IPS DF 19.7 (cell line): Measurements from ENCODE around the gene DAP.
A peak's percentile ranks its signal among the peaks of the same experiment; 100 is the strongest.

ENCODE experiments used
- DNase-seq: peaks from one replicate; pipeline ENCODE4 v3.0.0-alpha.2; 2013; ENCODE audit warnings: low read depth, low spot score

DAP gene

DNA sequence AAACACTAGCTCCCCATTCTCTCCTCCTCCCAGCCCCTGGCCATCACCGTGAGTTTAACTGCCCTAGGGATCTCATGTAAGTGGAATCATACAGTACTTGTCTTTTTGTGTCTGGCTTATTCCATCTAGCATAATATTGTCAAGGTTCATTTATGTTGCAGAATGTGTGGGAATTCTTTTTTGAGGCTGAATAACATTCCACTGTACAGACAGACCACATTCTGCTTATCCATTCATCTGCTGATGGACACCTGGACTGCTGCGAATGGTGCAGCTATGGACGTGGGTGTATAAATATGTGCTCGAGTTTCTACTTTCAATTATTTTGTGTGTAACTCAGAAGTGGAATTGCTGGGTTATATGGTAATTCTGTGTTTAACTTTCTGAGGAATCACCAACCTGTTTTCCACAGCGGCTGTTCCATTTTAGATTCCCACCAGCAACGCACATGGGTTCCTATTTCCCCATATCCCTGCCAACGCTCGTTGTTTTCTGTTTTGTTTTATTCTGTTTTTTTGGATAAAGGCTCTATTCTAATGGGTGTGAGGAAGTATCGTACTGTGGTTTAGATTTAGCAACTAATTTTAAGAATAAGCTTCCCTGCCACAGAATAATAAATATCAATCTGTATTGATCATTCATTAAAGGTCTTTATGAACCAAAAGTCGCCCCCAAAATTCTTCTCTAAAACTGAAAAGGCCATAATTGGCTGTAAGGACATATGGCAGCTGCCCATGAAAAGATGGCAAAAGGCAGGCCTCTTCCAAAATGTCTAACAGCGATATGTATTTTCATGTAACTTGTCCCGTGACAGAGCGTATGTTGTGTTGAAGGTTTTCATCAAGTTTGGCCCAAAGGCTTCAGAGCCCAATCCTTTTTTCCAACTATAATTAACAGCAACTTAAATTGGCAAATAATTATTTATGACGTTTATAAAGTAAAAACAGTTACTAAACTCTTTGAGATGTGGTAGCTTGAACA, 70.3 kb downstream of the DAP start:
- DNase-seq: no peak

DNA sequence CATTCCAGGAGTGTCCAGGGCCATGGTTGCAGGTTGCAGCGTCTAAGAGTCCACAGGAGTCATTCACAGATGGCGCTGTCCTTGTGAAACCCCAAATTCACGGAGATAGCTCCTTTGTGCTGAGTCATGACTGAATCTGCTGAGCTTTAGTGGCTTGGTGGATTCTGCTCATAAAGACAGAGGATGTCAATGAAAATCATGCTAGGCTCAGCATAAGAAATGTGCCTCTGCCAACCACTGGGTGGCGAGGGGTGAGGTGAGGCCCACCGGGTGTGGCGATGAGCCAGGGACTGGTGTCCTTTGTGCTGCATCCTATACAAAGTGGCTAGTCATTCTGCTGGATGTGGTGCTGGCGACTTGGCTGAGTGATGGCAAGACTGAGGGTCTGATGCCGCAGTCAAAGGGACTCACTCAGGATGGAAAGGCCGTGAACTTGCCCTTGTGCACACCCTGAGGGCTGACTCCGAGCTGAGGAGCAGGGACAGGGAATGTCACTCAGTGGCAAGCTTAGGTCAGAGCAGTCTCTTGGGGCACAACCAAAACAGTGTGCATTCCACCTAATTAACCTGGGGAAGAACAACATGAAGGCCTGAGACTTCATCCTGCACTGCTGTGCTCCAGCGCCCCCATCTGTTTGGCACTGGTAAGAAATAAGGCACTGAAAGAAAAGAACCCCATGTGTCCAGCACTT, 71.5 kb downstream of the DAP start:
- DNase-seq: peak; percentile 35

DNA sequence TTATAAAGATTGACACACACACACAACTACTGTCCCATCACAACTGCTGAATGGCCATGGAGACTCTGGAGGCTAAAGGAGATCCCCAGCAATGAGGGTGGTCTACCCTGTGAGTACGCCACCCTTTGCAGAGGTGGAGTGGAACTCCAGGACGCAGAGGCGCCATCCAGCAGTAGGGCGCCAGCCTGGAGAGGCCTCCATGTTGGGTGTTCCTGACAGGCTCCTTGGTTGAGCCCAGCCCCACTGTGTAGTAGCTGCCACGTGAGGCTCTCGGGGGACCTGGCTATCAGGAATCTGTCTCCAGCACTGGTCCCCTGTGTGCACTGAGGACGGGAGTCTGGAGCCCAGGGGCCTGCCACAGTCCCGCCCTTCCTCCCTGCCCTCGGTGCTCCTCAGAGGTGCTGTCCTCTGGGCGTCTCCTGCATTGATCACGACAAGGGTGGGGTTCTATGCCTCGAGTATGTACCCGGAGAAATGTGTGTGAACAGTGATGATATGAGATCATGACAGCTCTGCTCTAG, 72.3 kb downstream of the DAP start:
- no peak for DNase-seq

DNA sequence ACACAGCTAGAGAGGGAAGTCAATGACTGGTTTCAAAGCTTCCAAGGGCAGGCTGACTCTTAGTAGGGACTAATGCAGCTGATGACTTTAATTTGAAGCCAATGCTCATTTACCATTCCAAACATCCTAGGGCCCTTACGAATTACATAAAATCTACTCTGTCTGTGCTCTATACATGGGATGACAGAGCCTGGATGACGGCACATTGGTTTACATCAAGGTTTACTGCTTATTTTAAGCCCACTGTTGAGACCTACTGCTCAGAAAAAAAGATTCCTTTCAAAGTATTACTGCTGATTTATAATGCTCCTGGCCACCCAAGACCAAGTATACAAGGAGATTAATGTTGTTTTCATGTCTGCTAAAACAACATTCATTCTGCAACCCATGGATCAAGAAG, 74.1 kb downstream of the DAP start:
- DNase-seq: no peak

DNA sequence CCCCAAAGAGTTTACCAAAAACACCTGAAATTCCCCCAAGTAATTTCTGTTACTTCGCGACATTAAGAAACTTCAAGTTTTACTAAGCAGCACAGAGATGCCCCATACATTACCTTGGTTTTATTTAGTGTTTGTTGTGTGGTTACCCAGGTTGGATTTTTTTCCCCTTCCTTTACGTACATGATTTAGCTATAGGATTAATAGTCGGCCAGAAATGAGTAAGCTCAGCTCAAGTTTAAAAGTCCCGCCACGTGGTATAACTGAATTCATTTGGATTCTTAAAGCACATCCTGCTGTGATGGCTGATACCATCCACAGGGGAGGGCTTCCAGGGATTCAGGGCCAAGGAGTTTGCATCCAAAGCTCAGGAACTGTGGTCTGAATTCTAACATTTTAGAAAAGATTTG, 75.9 kb downstream of the DAP start:
- DNase-seq: no peak

DNA sequence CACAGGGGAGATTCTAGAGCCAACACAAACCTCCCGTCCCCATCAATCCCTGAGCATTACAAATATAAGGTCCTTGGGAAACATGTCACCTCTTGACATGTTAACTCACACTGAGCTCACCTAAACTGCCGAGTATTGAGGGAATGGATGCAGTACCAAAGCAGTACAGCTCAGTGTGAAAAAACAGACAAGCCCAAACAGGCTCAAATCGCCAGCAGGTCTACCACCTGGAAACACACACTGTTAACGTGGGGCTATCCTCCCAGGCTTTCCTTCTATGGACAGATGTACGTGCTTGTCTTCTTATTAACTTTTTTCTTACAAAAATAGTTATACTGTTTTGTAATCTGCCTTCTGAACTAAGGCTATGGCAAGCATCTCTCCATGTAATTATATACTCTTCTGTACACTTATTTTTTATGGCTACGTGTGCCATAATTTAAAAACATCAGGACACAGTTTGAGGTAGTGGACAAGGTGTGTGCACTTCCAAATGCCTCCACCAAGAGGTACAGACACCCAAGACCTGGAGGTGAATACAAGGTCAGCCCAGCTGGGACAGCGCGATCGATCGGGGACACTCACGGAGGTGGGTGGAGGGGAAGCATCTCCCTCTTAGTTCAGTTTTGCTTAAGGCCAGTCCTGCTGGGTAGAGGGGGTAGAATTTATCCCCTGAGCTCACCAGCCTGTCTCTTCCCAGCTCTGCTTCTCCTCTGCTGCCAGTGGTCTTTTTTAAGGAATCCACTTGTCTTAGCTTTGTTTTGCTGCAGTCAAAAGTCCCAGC, 76.5 kb downstream of the DAP start:
- DNase-seq: no peak

DNA sequence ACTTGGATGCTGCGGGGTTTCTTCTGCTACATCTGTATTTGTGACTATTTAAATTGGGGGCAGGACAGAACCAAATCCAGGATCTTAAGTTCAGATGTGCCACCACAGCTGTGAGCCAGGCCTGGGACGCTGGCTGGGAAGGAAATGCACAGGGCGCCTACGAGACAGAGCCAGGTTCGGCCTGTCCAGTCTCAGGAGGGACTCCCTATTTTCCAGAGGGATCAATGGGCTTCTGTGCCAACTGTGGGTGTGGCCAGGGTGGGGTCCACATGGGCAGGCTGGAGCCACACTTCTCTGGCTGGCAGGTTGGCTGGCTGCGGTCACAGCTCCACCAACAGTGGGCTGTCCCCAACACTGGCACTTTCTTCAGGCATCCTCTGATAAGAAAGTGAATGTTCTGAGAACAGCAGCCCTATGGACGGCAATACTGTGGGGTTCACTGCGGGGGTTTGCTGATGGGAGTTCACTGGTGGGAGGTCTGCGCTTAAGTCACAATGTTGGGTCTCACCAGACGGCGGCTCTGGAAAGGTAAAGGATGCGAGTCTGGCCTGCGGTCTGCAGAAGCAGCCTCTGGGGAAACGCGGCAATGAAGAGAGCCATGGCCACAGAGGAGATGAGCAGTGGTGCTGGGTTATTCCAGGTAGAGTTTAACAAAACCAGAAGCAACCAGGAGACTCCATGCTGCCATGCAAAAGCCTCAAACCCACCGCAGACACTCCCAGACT, 78.1 kb downstream of the DAP start:
- no peak for DNase-seq

DNA sequence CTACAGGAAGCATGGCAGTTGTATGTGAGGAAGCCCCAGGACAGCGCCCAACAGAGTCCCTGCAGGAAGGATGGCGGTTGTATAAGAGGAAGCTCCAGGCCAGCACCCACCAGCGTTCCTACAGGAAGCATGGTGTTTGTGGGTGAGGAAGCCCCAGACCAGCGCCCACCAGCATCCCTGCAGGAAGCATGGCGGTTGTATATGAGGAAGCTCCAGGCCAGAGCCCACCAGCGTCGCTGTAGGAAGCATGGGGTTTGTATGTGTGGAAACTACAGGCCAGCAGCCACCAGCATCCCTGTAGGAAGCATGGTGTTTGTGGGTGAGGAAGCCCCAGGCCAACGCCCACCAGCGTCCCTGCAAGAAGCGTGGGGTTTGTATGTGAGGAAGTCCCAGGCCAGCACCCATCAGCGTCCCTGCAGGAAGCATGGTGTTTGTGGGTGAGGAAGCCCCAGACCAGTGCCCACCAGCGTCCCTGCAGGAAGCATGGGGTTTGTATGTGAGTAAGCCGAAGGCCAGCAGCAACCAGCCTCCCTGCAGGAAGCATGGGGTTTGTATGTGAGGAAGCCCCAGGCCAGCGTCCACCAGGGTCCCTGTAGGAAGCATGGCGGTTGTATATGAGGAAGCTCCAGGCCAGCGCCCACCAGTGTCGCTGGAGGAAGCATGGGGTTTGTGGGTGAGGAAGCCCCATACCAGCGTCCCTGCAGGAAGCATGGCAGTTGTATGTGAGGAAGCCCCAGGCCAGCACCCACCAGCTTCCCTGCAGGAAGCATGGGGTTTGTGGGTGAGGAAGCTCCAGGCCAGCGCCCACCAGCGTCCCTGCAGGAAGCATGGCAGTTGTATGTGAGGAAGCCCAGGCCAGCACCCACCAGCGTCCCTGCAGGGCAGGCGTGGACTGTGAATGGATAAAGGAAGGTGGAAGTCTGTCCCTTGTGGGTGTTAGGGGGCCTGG, 79.0 kb downstream of the DAP start:
- DNase-seq: no peak

DNA sequence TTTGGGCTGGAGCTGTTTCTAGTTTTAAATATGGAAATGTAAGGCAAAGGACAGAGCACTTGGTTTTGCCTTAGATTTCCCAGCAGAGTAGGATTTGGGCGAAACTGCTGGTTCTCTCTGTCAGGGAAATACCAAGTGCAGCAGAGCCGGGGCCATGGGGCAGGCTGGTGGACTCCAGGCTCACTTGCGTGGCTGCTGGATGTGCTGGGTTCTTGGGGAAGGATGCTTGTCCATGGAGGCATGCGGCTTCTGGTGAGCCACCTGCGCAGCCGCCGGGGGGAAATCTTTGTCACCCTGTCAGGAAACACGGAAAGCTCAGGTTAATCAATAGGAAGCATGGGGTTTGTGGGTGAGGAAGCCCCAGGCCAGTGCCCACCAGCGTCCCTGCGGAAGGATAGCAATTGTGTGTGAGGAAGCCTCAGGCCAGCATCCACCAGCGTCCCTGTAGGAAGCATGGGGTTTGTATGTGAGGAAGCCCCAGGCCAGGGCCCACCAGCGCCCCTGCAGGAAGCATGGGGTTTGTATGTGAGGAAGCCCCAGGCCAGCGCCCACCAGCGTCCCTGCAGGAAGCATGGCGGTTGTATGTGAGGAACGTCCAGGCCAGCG, 80.1 kb downstream of the DAP start:
- no peak for DNase-seq

DNA sequence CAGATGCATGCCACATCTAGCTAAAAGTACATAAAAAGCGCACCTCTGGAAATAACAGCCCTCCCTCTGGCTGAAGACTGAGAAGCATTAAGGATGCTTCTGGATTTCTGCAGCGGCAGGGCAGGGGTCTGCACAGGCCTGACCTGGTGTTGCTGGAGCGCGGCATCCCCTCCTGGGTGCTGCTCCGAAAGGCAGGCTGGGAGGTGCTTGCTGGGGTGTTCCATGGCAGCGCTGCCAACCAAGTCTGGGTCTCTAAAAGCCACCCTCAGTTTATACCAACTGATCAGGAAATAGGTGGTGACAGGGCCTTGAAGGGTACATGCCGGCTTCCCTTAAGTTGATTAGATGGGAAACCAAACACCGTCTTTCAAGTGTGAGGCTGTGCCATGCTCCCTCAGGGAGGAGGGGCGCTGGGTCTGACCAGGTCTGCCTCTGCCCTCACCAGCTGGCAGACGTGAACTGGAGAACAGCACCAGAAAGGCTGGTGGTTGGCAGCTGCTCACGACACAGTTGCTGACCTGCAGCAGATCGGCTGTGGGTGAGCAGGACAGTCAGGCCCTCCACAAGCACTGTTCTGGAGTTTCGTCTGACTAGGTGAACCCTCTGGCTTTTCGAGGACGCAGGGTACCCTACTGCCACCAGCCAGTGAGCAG, 81.6 kb downstream of the DAP start:
- DNase-seq: no peak

DNA sequence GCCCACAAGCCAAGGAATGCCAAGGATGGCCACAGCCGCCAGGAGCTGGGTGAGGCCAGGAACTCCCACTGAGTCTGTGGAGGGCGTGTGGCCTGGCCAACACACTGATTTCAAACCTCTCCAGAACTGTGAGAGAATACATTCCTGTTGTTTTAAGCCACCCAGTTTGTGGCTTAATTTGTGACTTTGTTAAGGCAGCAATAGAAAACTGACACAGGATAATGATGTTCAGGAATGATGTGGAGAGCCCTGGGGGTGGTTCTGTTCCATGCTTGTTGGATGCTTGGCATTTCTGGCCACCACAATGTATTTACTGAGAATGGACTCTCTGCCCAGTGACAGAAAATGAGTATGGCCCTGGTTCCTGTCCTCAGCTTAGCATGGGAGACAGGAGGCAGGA, 82.8 kb downstream of the DAP start:
- DNase-seq: no peak

DNA sequence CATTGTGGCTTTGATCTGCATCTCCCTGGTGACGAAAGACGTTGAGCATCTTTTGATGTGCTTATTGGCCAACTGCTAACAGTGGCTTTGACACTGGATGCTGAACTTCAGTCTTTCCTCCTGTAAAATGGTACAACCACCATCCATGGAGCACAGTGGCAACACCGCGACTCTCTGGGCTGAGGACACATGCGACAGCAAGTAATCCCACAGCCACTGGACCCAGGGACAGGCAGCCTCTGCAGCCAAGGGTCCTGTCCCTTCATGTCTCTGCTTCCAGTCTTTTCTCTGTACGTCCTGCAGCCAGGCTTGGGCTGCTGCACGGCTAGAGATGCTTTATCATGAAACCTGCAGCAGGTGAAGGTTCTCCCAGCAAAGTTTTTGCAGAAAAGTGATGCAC, 83.5 kb downstream of the DAP start:
- DNase-seq: no peak

DNA sequence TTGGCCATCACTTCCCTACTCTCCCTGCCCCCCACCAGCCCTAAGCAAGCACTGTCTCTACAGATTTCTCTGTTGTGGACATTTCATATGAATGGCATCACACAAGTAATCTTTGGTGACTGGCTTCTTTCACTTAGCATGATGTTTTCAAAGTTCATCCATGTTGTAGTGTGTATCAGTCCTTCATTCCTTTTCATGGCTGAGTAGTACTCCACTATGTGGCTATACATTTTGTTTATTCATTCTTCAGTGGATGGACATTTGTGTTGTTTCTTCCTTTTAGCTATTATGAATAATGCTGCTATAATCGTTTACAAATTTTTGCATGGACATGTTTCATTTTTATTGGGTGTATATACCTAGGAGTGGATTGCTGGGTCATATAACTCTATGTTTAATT, 84.1 kb downstream of the DAP start:
- no peak for DNase-seq

DNA sequence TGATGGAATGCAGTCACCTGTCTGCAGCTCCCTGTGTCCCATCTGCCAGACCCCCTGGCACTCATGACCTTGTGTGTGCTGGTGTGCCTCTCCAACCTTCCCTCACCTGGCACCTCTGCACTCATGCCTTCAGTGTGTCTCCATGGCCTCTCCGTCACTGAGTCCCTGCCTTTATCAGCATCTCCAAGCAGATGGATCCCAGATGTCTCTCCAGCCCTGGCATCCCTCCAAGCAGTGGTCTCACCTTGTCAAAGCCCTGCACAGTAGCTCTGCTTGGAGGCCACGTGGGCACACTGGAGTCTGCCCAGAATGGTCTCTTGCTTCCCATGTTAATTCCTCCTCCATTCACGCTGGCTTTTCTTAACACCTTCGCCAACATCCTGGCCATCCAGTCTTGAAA, 84.8 kb downstream of the DAP start:
- no peak for DNase-seq

DNA sequence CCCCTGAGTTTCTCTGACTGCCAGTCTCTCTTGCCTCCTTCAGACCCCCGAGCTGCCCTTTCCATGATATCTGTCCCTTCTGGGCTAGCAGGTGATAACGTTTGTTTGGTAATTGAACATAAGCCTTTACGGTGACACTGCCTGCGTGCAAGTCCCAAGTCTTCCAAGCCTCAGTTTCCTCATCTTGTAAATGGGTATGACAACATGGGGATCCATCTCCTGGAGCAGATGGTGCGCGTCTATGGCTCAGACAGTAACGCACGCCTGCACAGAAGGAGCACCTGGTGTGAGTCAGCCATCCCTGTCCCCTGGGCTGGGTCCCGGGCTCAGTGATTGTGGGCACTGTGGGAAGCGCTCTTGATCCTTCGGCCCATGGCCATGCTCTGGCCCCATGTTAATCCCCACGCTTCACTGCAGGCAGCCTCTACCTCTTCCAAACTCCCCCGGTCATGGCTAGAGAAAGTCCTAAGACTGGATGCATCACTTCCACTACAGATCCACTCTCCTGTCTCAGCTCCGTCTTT, 85.8 kb downstream of the DAP start:
- DNase-seq: no peak

DNA sequence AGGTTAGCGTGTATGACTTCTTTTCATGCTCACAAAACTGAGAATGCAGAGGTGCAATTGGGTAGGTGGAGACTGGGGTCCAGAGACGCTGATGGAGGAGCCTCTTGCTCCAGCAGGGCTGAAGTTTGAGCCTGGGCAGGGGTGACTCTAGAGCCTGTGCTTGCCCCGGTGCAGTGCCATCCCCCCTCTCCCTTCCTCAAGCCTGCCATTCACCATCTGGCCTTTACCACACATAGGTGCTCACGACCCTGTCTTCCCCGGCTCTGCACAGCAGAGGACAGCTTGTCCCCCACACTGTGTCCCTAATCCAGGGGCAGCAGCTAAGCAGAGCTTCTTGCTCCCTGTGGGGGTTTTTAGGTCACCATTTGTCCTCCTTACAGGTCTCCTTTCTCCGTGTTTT, 86.5 kb downstream of the DAP start:
- no peak for DNase-seq

DNA sequence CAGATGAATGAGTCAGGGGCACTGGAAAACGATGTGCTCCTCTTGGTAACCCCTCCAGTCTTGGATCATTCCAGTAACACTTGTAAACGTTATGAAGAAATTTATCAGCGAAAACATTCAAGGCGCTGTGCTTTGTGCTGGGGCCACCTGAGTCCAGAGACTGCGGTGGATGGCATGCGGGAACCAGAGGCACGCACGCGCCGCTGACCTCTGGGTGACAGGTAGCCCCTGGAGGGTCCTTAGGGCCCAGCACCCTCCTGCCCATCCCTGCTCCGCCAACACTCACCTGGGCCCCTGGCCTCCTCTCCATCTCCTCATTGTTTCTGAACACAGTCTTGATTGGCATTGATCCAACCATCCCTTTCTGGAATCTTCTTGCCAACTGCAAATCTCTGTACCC, 86.9 kb downstream of the DAP start:
- no peak for DNase-seq

DNA sequence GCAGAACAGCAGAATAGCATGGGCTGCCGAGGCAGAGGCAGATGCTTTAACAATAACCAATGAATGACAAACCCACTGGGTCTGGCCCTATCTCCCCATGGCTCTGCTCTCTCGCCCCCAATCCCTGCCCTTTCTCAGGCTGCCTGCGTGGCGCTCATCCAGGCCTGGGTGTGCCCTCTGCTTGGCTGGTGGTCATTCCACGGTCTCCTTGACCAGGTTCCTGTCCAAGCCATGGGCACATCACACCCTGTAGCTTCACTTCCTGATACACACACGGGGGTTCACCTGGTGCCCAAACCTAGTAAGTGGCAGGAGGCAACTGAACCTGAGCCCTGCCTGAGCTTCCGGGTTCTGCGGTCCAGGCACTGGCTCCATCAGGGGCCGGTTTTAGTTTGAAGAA, 87.6 kb downstream of the DAP start:
- DNase-seq: no peak

DNA sequence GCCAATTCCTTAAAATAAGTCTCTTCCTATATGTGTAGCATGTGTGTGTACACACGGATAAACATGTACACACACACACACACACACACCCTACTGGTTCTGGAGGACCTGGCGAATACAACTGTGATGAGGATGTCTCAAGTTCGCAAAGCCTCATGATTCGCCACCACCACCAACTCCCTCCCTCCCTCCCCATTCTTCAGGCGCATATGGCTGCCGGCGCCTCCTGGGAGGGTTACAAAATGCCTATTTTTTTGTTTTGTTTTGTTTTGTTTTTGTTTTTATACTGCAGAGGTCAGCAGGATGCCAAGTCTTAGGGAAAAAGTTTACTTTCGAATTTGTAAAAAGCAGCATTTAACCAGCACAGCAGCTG, 88.0 kb downstream of the DAP start:
- DNase-seq: no peak
